A673 (cell line): ENCODE data around the gene SCYGR3.

ENCODE experiments used
- EZH2 ChIP-seq: fragments of 200-600 bp; sonication (generic); IDR thresholded peaks from 2 replicates; pipeline ENCODE4 v1.6.1; 2017; ENCODE audit warnings: borderline replicate concordance, low read depth, mild to moderate bottlenecking, mixed read lengths, antibody characterized with exemption, low read length; ENCODE audit not compliant: poor library complexity, severe bottlenecking
- TF ChIP-seq, protein P1 (sequence below): fragments of 300-800, 200-600 bp; sonication (generic); conservative IDR thresholded peaks from 2 replicates; pipeline ENCODE4 v1.5.1; 2017; ENCODE audit warnings: low read depth, mild to moderate bottlenecking, antibody characterized with exemption, low read length, moderate library complexity, mixed read lengths

DNA sequence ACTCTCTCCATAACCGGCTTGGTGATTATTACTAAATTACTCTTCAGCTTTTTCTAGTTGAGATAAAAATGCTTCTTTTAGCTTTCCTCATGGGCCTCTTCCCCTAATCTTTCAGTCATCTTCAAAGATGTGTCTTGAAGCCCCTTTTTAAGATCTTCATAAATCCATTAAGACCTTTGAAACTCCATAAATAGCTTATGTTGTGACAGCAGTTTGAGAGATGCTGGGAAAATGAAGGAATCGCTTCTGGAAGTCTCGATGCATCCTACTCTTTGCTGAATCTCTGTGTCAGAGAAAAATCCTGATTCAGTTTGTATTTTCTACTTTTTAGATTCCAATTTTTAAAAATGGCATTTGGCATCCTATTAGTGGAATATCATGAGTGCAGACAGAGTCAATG lies 15.7 kb upstream of the SCYGR3 start:
- TF ChIP-seq, protein P1, sequence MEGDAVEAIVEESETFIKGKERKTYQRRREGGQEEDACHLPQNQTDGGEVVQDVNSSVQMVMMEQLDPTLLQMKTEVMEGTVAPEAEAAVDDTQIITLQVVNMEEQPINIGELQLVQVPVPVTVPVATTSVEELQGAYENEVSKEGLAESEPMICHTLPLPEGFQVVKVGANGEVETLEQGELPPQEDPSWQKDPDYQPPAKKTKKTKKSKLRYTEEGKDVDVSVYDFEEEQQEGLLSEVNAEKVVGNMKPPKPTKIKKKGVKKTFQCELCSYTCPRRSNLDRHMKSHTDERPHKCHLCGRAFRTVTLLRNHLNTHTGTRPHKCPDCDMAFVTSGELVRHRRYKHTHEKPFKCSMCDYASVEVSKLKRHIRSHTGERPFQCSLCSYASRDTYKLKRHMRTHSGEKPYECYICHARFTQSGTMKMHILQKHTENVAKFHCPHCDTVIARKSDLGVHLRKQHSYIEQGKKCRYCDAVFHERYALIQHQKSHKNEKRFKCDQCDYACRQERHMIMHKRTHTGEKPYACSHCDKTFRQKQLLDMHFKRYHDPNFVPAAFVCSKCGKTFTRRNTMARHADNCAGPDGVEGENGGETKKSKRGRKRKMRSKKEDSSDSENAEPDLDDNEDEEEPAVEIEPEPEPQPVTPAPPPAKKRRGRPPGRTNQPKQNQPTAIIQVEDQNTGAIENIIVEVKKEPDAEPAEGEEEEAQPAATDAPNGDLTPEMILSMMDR: no peak
- no peak for TF ChIP-seq EZH2
